ENCODE measurements around the gene KRTAP3-3. TPM values are rescaled to one million over a fixed set of nuclear protein-coding genes. Genes with fewer than 3 reads are reported as not detected.

KRTAP3-3 gene
- not detected in 2 replicates for total RNA-seq (2021)
- long read RNA-seq, result 0 reads

DNA sequence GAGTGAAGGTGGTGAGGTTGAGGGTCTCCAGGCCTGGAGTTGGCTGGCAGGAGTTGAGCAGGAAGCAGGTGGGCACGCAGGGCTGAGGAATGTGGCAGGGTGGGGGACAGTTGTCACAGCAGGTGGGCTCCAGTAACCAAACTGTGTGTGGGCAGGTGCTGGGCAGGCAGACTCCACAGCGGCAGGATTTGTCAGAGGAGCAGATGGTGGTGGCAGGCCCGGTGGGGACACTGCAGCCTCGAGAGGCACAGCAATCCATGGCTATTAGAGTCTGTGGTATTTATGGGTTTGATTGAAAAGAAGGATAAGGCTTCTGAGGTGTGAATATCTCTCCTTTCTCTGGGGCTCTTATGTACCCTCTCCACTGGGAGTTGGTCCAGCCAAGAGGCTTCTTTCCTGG is at the start of gene KRTAP3-3:
TSS of gene KRTAP3-3 (minus strand) at position 326 of the 400 bp plus-strand sequence. CDS start at position 259, 67 bp downstream.
- Histone ChIP-seq H2BK20ac (ENCODE audit: low read depth, low read length, poor library complexity, severe bottlenecking) (no peak within 1 kb of the TSS), H2BK120ac (ENCODE audit: low read depth, low read length, poor library complexity, severe bottlenecking) (no peak within 1 kb of the TSS), H3K23me2 (ENCODE audit: insufficient read length, low read depth, low read length, poor library complexity, severe bottlenecking) (no peaks in the 10 kb centered on the region), H2AFZ (ENCODE audit: low read length) (no peak within 1 kb of the TSS), H3K27me3 (ENCODE audit: insufficient read depth, low read length) (no peaks in the 10 kb centered on the region), H4K20me1 (ENCODE audit: control insufficient read depth, insufficient read depth, insufficient read length) (no peaks in the 10 kb centered on the region), H4K5ac (ENCODE audit: insufficient read length, low read depth, low read length) (no peak within 1 kb of the TSS), H2BK12ac (ENCODE audit: insufficient read length, low read depth, low read length) (no peak within 1 kb of the TSS), H3K4me2 (ENCODE audit: insufficient read depth, insufficient read length, low read length) (no peak within 1 kb of the TSS), H3K23ac (ENCODE audit: insufficient read length, low read depth, low read length) (no peak within 1 kb of the TSS), H3K9me3 (ENCODE audit: control insufficient read depth, low read depth, low read length) (no peaks in the 10 kb centered on the region), H4K8ac (replicated peaks; ENCODE audit: insufficient read length, low read depth, low read length) (no peak within 1 kb of the TSS), H3K18ac (ENCODE audit: insufficient read length, low read depth, low read length) (no peak within 1 kb of the TSS), H3K9ac (ENCODE audit: extremely low read depth, insufficient read length, low read length) (no peak within 1 kb of the TSS), H3K27ac (ENCODE audit: insufficient read length, low read depth, low read length) (no peak within 1 kb of the TSS), H2BK5ac (ENCODE audit: insufficient read length, low read length) (no peak within 1 kb of the TSS), H3K79me2 (ENCODE audit: insufficient read depth, low read length) (no peaks in the 10 kb centered on the region), H4K91ac (ENCODE audit: insufficient read length, low read depth, low read length) (no peak within 1 kb of the TSS), H2BK15ac (ENCODE audit: low read depth, low read length) (no peak within 1 kb of the TSS), H2AK5ac (ENCODE audit: insufficient read length, low read length) (no peak within 1 kb of the TSS), H3K14ac (ENCODE audit: insufficient read depth, low read length) (no peak within 1 kb of the TSS), H3K56ac (ENCODE audit: insufficient read length, low read depth, low read length) (no peak within 1 kb of the TSS), H3K79me1 (ENCODE audit: insufficient read depth, low read depth, low read length, poor library complexity, severe bottlenecking) (no peaks in the 10 kb centered on the region), H3K4ac (ENCODE audit: low read depth, low read length) (no peak within 1 kb of the TSS), H3T11ph (ENCODE audit: low read length) (no peak within 1 kb of the TSS), H3K4me1 (ENCODE audit: insufficient read depth, low read length) (no peaks in the 10 kb centered on the region)
- H3K4me1 Mint-ChIP-seq, result peaks cover 0 to 3% of the 10 kb centered on the region in 2 experiments; a peak in 1 of 4 replicates
- H3K9me3 Mint-ChIP-seq, result no peaks in the 10 kb centered on the region
- TF ChIP-seq, protein P1, sequence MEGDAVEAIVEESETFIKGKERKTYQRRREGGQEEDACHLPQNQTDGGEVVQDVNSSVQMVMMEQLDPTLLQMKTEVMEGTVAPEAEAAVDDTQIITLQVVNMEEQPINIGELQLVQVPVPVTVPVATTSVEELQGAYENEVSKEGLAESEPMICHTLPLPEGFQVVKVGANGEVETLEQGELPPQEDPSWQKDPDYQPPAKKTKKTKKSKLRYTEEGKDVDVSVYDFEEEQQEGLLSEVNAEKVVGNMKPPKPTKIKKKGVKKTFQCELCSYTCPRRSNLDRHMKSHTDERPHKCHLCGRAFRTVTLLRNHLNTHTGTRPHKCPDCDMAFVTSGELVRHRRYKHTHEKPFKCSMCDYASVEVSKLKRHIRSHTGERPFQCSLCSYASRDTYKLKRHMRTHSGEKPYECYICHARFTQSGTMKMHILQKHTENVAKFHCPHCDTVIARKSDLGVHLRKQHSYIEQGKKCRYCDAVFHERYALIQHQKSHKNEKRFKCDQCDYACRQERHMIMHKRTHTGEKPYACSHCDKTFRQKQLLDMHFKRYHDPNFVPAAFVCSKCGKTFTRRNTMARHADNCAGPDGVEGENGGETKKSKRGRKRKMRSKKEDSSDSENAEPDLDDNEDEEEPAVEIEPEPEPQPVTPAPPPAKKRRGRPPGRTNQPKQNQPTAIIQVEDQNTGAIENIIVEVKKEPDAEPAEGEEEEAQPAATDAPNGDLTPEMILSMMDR (conservative IDR thresholded peaks at IDR 0.05), result no peak
- no CpG with 5 or more reads among the region's 4 CpGs for WGBS (ENCODE audit: extremely low coverage, insufficient read length, low lambda C conversion rate)
- no peak within 1 kb of the TSS for H3K4me3 Mint-ChIP-seq
- H3K27me3 Mint-ChIP-seq (ENCODE audit: low read depth), result no peaks in the 10 kb centered on the region; the same call in 1 of the 2 replicates
- DNase-seq, result no peak
- peak within 1 kb of the TSS in 2 of 3 experiments; percentile 66 to 84; a peak in 4 of 7 replicates for H3K27ac Mint-ChIP-seq
- no peaks in the 10 kb centered on the region; a peak in 1 of 7 replicates for H3K36me3 Mint-ChIP-seq (ENCODE audit: insufficient read depth in 1 of 3, low read depth in 3 of 3)

All from H9 (cell line).